ENCODE data around the gene CCR5.

DNA sequence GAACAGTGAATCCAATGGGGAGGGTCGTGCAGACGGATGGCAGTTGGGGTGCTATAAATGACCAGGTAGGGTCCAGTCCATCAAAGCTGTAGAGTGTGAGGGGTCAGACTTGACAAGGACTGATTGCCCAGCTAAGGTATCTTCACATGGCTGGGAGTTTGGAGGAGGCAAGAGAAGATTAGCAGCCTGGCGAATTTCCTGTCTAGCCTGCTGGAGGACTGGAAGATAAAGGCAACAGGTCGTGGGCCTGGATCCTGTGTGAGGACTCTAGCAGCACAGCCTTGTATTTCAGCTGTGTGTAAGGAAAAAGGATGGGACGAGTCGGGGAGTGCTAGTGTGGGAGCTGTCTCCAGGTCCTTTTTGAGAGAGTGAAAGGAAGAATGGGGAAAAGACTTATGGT lies 18.6 kb downstream of the CCR5 start:
- TF ChIP-seq, protein P1, sequence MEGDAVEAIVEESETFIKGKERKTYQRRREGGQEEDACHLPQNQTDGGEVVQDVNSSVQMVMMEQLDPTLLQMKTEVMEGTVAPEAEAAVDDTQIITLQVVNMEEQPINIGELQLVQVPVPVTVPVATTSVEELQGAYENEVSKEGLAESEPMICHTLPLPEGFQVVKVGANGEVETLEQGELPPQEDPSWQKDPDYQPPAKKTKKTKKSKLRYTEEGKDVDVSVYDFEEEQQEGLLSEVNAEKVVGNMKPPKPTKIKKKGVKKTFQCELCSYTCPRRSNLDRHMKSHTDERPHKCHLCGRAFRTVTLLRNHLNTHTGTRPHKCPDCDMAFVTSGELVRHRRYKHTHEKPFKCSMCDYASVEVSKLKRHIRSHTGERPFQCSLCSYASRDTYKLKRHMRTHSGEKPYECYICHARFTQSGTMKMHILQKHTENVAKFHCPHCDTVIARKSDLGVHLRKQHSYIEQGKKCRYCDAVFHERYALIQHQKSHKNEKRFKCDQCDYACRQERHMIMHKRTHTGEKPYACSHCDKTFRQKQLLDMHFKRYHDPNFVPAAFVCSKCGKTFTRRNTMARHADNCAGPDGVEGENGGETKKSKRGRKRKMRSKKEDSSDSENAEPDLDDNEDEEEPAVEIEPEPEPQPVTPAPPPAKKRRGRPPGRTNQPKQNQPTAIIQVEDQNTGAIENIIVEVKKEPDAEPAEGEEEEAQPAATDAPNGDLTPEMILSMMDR (IDR thresholded peaks at IDR 0.05; ENCODE audit: borderline replicate concordance, extremely low read depth, low read length, poor library complexity, severe bottlenecking): no peak
- no peak for TF ChIP-seq EZH2 (IDR thresholded peaks at IDR 0.05; ENCODE audit: borderline replicate concordance, low read depth, low read length, severe bottlenecking)
